ENCODE results near the gene THG1L.

GRCh38 chr5:157709346-157709745, 21.9 kb upstream of the THG1L start:
- TF ChIP-seq CTCF (IDR thresholded peaks at IDR 0.05) (no peak), ZFX (IDR thresholded peaks at IDR 0.05; ENCODE audit: borderline replicate concordance) (no peak)

All from 22Rv1 (cell line).